HG02884 (cell line): Measurements from ENCODE around the gene CUX1.
"Not testable (repeated sequence)": the region's sequence is repeated elsewhere in the genome, so short reads cannot be mapped to it uniquely, and the experiment has no call there.

Experiments
- ATAC-seq: cut with Tn5 transposase; IDR thresholded peaks from one replicate; pipeline ENCODE4 v1.9.1; 2021; ENCODE audit warnings: mild to moderate bottlenecking, moderate library complexity; ENCODE audit not compliant: unreplicated experiment

Gene CUX1

DNA sequence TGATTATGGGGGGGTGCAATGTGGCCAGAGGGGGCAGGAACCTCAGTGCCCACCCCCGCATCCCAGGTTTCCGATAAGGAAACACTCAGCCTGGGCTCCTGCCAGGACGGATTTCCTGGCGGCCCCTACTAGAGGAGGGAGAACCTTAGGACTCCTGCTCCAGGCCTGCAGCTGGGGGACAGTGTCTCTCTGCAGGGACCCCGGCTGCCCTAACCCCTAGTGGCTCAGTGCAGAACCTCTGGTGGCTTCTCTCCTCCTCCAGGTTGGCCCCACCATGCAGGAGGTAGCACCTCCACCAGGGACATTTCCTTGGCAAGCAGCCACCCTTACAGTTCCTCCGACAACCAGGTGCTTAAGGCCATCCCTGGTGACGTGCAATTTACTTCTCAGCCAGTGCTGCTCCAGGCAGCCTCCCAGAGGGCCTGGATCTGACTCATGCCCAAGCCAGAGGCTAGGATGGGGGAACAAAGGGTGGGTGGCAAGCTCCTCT is 501.1 kb downstream of the CUX1 start:
- ATAC-seq = no peak

GRCh38 chr7:102319671-102320070 is 502.2 kb downstream of the CUX1 start:
- ATAC-seq = no peak

GRCh38 chr7:102320181-102320580 is 502.8 kb downstream of the CUX1 start:
- no peak for ATAC-seq

DNA sequence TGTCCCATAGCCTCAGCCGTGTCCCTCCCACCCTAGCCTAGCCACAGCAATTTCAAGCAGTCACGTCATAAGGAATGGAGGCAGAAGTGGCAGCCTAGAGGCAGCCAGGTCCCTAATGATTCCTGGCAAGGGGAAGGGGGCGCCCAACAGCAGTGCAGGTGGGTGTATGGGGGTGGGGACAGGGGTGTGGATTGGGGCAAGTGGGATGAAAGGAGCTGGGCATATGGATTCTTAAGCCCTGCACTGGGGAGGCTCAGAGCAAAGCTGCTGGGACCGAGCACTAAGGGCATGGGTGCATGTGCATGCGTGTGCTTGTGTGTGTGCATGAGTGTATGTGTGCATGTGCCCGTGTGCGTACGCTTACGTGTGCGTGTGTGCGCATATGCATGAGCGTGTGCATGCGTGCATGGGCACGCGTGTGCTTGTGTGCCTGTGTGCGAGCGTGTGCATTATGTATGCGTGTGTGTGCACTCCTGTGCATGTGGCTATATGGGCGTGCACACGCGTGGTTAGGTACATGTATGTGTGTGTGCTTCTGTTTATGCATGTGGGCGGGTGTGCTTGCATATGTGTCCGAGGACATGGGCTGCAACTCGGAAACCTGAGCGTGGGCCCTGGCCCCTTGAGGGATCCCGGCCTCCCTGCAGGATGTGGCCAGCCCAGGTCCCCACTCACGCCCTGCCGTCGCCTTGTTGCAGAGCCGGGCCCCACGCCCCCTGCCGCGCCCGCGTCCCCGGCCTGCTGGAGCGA is 503.4 kb downstream of the CUX1 start:
- ATAC-seq = no peak

DNA sequence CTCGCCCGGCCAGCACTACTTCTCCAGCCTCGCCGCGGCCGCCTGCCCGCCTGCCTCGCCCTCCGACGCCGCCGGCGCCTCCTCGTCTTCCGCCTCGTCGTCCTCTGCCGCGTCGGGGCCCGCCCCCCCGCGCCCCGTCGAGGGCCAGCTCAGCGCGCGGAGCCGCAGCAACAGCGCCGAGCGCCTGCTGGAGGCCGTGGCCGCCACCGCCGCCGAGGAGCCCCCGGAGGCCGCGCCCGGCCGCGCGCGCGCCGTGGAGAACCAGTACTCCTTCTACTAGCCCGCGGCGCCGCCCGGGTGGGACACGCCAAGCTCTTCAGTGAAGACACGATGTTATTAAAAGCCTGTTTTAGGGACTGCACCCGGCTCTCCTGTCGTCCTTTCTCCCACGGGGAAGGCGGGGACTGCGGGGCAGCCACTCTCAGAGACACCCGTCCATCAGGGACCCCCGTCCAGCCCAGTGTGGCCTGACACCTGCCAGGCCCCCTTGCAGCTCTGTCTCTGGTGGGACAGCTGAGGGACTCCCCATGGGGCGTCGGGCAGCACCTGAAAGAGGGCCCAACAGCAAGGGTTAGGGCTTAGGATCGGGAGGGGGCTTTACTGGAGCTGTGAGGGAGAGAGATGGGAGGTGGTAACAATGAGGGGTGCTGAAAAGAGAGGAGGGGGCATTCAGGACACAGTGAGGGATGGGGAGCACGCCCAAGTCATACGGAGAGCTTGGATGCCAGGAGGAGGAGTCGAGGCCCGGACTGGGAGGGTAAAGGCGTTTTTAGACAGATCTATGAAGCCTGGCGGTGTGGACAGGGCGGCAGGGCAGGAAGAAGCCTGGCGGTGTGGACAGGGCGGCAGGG is 504.1 kb downstream of the CUX1 start:
- ATAC-seq = no peak

DNA sequence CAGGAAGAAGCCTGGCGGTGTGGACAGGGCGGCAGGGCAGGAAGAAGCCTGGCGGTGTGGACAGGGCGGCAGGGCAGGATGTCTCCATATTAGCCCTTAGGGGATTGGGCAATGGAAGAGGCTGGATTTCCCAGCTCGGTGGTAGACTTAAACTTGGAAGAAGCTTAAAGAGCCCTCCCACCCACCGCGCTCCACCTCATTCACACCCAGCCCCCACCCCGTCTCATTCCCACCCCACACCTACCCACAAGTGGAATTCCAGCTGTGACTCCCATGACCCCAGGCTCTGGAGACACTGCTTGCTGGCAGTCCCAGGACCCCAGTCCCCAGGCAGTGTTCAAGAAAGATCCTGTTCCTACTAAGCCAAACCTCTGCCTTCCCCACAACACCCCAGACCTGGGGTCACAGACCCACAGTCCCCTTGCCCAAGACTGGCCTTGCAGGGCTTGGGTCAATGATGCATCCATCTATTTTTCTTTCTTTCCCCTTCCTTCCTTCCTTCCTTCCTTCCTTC is 504.8 kb downstream of the CUX1 start:
- ATAC-seq = no peak

DNA sequence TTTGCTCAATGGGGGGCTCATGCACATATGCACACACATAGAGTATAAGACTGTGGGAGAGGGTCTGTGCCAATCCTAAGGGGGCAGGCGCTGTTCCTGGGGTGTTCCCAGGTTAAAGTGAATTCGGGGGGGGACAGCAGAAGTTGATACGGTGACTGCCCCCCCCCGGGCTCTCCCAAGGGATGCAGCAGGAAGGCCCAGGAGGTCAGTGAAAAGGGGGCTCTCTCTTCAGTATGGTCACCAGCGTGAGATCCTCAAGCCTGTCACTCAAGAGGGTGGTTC is 506.4 kb downstream of the CUX1 start:
- no peak for ATAC-seq

- ATAC-seq = not testable (repeated sequence)
Observed at GRCh38 chr7:102325106-102325505, 507.7 kb downstream of the CUX1 start.

- no peak for ATAC-seq
Observed at GRCh38 chr7:102326157-102326889, 508.9 kb downstream of the CUX1 start.

GRCh38 chr7:102327183-102327582 is 509.8 kb downstream of the CUX1 start:
- ATAC-seq = not testable (repeated sequence)

DNA sequence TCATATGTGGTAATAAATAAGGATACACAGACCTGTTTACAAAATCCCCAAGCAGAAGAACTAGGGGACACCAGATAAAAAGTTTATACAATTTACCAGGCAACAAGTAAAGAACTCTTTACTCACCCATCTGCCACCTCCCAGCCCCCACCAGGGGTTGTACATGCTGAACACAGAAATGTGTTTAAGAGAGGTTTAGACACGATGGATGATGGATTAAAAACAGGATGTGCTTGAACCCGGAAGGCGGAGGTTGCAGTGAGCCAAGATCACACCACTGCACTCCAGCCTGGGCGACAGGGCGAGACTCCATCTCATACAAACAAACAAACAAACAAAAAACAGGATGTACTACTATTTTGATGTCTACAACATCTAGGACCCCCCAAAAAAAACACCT is 511.4 kb downstream of the CUX1 start:
- ATAC-seq = not testable (repeated sequence)

- not testable (repeated sequence) for ATAC-seq
Observed at GRCh38 chr7:102329366-102329765, 511.9 kb downstream of the CUX1 start.

DNA sequence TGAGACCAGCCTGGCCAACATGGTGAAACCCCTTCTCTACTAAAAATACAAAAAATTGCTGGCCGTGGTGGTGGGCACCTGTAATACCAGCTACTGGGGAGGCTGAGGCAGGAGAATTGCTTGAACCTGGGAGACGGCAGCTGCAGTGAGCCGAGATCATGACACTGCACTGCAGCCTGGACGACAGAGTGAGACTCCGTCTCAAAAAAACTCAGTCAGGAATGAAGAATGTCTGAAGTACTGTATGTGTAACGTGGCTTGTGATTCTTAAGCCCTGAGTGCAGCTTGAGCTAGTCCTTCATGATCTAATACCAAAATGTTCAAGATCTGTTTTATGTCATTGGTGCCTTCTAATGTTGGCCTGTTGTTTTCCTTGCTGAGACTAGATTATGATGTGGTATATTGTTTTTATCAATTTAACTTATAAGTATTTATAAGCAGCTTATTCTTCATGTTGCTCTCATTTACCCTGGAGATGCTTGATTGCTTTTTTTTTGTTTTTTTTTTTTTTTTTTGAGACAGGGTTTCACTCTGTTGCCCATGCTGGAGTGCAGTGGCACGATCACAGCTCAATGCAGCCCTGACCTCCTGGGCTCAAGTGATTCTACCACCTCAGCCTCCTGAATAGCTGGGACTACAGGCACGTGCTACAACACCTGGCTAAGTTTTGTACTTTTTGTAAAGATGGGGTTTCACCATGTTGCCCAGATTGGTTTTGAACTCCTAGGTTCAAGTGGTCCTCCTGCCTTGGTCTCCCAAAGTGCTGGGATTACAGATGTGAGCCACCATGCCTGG is 513.4 kb downstream of the CUX1 start:
- not testable (repeated sequence) for ATAC-seq
